Measurements from ENCODE around the gene CTIF.

Gene CTIF

GRCh38 chr18:48904847-48905394, 366.1 kb downstream of the CTIF start:
- peaks cover 12% of the 10 kb centered on the region for H3K4me1 ChIP-seq (ENCODE audit: insufficient read depth, poor library complexity, severe bottlenecking)
- no peaks in the 10 kb centered on the region for H3K9me3 ChIP-seq (ENCODE audit: severe bottlenecking)
- DNase-seq (ENCODE audit: low spot score) (no peak), ATAC-seq (ENCODE audit: low read depth) (no peak)
- peak overlapping the region; percentile 75 for H3K27ac ChIP-seq (ENCODE audit: poor library complexity, severe bottlenecking)
- H3K4me3 ChIP-seq (ENCODE audit: severe bottlenecking), result no peak overlapping the region
- TF ChIP-seq, protein P1, sequence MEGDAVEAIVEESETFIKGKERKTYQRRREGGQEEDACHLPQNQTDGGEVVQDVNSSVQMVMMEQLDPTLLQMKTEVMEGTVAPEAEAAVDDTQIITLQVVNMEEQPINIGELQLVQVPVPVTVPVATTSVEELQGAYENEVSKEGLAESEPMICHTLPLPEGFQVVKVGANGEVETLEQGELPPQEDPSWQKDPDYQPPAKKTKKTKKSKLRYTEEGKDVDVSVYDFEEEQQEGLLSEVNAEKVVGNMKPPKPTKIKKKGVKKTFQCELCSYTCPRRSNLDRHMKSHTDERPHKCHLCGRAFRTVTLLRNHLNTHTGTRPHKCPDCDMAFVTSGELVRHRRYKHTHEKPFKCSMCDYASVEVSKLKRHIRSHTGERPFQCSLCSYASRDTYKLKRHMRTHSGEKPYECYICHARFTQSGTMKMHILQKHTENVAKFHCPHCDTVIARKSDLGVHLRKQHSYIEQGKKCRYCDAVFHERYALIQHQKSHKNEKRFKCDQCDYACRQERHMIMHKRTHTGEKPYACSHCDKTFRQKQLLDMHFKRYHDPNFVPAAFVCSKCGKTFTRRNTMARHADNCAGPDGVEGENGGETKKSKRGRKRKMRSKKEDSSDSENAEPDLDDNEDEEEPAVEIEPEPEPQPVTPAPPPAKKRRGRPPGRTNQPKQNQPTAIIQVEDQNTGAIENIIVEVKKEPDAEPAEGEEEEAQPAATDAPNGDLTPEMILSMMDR (IDR thresholded peaks at IDR 0.05; ENCODE audit: poor library complexity, severe bottlenecking), result no peak
- H3K27me3 ChIP-seq (ENCODE audit: insufficient read depth, poor library complexity, severe bottlenecking), result no peaks in the 10 kb centered on the region
- H3K36me3 ChIP-seq (ENCODE audit: low read depth), result no peaks in the 10 kb centered on the region

- no peaks in the 10 kb centered on the region for H3K36me3 ChIP-seq (ENCODE audit: low read depth)
- H3K9me3 ChIP-seq (ENCODE audit: severe bottlenecking), result no peaks in the 10 kb centered on the region
- H3K4me3 ChIP-seq (ENCODE audit: severe bottlenecking), result no peak overlapping the region
- DNase-seq (ENCODE audit: low spot score) (no peak), ATAC-seq (ENCODE audit: low read depth) (peak; percentile 50; the same call in 1 of the 3 replicates)
- H3K27me3 ChIP-seq (ENCODE audit: insufficient read depth, poor library complexity, severe bottlenecking), result no peaks in the 10 kb centered on the region
- TF ChIP-seq, protein P1 (IDR thresholded peaks at IDR 0.05; ENCODE audit: poor library complexity, severe bottlenecking), result no peak
- H3K4me1 ChIP-seq (ENCODE audit: insufficient read depth, poor library complexity, severe bottlenecking), result peaks cover 12% of the 10 kb centered on the region
- H3K27ac ChIP-seq (ENCODE audit: poor library complexity, severe bottlenecking), result peak overlapping the region; percentile 75
Measured at GRCh38 chr18:48905513-48905912, 366.7 kb downstream of the CTIF start.

DNA sequence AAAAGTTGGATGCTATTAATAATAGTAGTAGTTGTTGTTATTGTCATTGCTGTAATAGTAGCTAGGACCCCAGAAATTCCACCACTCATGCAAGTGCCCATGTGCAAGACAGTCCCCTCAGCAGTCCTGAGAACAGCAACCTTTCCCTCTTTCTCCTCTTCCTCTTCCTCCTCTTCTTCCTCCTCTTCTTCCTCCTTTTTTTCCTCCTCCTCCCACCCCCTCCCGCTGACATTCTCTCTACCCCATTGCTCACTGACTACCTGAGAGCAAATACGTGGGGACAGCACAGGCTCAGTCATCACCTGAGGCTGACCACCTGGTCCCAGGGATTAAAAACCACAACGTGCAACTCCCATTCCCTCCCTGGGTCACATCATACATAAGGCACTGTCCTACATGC, 370.1 kb downstream of the CTIF start:
- Histone ChIP-seq H3K36me3 (ENCODE audit: low read depth) (no peaks in the 10 kb centered on the region), H3K27ac (ENCODE audit: poor library complexity, severe bottlenecking) (no peak overlapping the region), H3K4me3 (ENCODE audit: severe bottlenecking) (no peak overlapping the region), H3K4me1 (ENCODE audit: insufficient read depth, poor library complexity, severe bottlenecking) (peaks cover 3% of the 10 kb centered on the region), H3K27me3 (ENCODE audit: insufficient read depth, poor library complexity, severe bottlenecking) (no peaks in the 10 kb centered on the region), H3K9me3 (ENCODE audit: severe bottlenecking) (no peaks in the 10 kb centered on the region)
- TF ChIP-seq, protein P1 (IDR thresholded peaks at IDR 0.05; ENCODE audit: poor library complexity, severe bottlenecking), result no peak
- ATAC-seq (ENCODE audit: low read depth) (no peak), DNase-seq (ENCODE audit: low spot score) (no peak)

GRCh38 chr18:48909721-48910120, 370.9 kb downstream of the CTIF start:
- no peak for ATAC-seq (ENCODE audit: low read depth)
- H3K4me1 ChIP-seq (ENCODE audit: insufficient read depth, poor library complexity, severe bottlenecking), result no peaks in the 10 kb centered on the region
- no peak overlapping the region for H3K27ac ChIP-seq (ENCODE audit: poor library complexity, severe bottlenecking)
- no peak overlapping the region for H3K4me3 ChIP-seq (ENCODE audit: severe bottlenecking)
- H3K27me3 ChIP-seq (ENCODE audit: insufficient read depth, poor library complexity, severe bottlenecking), result no peaks in the 10 kb centered on the region
- no peaks in the 10 kb centered on the region for H3K36me3 ChIP-seq (ENCODE audit: low read depth)
- no peaks in the 10 kb centered on the region for H3K9me3 ChIP-seq (ENCODE audit: severe bottlenecking)
- DNase-seq (ENCODE audit: low spot score), result no peak
- TF ChIP-seq, protein P1 (IDR thresholded peaks at IDR 0.05; ENCODE audit: poor library complexity, severe bottlenecking), result no peak

DNA sequence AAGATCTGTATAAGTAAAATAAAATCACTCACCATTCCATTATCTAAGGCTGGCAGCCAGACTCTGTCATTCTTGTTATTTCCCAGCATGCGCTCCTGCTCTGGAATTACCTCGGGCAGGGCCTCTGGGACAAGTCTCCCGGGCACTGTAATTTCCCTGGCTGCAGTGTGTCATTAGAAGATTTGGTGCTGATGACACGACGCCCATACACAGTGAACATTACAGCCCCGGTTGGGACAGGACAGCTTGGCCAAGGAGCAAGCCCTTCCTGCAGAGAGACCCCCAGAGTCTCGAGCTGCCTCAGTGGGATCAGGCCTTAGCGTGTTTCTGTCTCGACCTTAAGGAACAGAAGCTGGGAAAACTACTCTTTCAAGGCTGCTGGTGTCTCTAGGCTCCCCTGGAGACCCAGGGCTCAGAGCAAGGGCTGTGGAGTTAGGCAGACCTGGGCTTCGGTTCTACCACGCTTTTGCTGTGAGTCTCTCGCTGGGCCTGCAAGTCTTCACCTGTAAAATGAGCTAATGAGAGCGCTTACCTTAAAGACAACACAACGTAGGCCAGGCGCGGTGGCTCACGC, 372.2 kb downstream of the CTIF start:
- Histone ChIP-seq H3K27ac (ENCODE audit: poor library complexity, severe bottlenecking) (no peak overlapping the region), H3K4me3 (ENCODE audit: severe bottlenecking) (no peak overlapping the region), H3K9me3 (ENCODE audit: severe bottlenecking) (no peaks in the 10 kb centered on the region), H3K4me1 (ENCODE audit: insufficient read depth, poor library complexity, severe bottlenecking) (no peaks in the 10 kb centered on the region), H3K36me3 (ENCODE audit: low read depth) (no peaks in the 10 kb centered on the region), H3K27me3 (ENCODE audit: insufficient read depth, poor library complexity, severe bottlenecking) (no peaks in the 10 kb centered on the region)
- ATAC-seq (ENCODE audit: low read depth), result no peak
- DNase-seq (ENCODE audit: low spot score), result no peak
- TF ChIP-seq, protein P1 (IDR thresholded peaks at IDR 0.05; ENCODE audit: poor library complexity, severe bottlenecking), result no peak
